Glomerular endothelial cell (primary cell): Measurements from ENCODE around the gene MLXIP. TPM values are rescaled to one million over a fixed set of nuclear protein-coding genes. Genes with fewer than 3 reads are reported as not detected.
A peak's percentile ranks its signal among the peaks of the same experiment; 100 is the strongest.
"Not testable (repeated sequence)": the region's sequence is repeated elsewhere in the genome, so short reads cannot be mapped to it uniquely, and the experiment has no call there.

ENCODE experiments used
- DNase-seq: peaks from one replicate; pipeline ENCODE4 v3.0.0-alpha.2; 2011; ENCODE audit warnings: low read depth, low spot score; ENCODE audit errors: extremely low read depth
- total RNA-seq: library from RNA; depleted of rRNA; stranded (reverse); fragments of >200 nt; gene quantifications from 2 replicates; pipeline ENCODE4 v1.2.3, GENCODE V29; 2015

MLXIP gene
- total RNA-seq, 1 donor from 2014 or later: 43.9 TPM

DNA sequence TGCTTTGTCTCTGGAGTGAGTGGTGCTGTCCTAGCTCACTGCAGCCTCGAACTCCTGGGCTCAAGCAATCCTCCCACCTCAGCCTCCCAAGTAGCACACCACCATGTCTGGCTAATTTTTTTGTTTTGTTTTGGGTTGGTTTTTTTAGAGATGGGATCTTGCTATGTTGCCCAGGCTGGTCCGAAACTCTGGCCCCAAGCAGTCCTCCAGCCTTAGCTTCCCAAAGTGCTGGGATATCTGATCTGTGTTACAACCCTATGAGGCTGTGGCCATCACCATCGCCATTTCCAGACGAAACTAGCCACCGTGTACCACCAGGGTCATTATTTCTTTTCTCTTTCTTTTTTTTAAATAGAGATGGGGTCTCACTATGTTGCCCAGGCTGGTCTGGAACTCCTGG, 92.8 kb downstream of the MLXIP start:
- no peak for DNase-seq

DNA sequence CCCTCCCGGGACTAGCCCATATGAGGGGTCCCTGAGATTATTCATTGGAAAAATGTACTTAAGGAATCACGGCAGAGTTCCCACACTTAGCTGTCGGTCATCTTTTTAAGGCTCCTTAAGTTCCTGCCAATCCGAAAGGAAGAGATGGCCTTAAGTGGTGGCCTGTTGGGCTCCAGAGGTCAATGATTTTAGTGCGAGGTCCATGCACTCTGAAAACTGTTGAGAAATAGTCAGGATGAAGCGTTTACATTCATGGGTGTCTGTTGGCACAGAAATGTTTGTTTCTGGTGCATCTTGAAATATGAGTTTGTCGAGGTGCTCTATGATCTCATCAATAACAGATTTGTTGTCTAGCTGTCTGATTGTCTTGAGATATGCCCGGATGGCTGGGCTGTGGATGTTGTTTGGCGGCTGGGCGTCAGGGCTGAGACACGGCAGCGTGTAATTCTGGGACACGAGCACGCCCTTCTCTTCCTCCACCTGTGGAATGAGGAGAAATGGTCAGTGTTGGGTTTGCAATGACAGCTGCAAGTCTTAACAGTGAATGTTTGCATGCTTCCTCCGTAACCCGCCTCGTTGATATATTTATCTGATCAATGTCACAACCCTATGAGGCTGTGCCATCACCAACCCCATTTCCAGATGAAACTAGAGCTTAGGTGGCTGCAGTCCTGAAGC, 93.8 kb downstream of the MLXIP start:
- no peak for DNase-seq

DNA sequence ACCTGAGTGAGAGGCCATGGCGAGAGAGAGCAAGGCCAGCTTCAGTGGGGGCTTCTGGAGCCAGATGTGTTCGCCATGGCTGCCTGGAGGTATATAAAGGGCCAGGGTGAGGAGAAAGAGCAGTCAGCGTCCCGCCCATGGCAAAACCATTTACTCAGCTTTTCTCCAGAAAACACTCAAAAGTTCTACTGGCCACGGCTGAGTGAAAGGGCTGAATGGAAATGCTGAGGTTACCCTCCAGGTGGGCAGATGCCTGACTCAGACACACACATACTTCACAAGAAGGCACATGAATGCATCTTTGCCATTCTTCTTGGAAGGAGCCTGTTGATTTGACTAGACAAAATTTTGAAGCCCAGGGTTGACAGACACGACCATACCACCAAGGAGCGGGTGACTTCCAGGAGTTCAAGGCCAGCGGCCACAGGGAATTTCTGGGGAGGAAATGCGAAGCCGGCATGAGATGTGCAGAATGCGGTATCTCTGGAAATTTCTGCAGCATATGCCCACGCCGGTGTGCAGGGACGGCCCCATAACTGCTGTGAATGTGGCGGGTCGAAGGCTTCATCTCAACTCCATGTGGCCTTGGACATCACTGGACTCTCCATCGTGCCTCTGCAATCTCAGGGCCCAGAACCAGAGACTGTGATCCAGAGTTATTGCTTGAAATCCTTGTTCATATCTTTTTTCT, 95.7 kb downstream of the MLXIP start, which contains the start of gene IL31:
IL31 (minus strand) TSS at position 67 of the 691 bp plus-strand sequence; CDS start at position 18, 49 bp downstream.
- no peak for DNase-seq

DNA sequence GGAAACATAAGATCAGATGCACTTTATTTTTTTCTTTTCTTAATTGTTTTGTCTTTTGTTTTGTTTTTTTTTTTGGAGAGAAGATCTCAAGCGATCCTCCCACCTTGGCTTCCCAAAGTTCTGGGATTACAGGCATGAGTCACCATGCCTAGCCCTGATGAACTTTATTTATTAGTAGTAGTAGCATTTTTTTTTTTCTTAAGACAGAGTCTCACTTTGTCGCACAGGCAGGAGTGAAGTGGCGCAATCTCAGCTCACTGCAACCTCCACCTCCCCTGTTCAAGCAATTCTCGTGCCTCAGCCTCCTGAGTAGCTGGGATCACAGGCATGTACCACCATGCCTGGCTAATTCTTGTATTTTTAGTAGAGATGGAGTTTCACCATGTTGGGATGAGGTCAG, 97.9 kb downstream of the MLXIP start:
- DNase-seq: not testable (repeated sequence)

DNA sequence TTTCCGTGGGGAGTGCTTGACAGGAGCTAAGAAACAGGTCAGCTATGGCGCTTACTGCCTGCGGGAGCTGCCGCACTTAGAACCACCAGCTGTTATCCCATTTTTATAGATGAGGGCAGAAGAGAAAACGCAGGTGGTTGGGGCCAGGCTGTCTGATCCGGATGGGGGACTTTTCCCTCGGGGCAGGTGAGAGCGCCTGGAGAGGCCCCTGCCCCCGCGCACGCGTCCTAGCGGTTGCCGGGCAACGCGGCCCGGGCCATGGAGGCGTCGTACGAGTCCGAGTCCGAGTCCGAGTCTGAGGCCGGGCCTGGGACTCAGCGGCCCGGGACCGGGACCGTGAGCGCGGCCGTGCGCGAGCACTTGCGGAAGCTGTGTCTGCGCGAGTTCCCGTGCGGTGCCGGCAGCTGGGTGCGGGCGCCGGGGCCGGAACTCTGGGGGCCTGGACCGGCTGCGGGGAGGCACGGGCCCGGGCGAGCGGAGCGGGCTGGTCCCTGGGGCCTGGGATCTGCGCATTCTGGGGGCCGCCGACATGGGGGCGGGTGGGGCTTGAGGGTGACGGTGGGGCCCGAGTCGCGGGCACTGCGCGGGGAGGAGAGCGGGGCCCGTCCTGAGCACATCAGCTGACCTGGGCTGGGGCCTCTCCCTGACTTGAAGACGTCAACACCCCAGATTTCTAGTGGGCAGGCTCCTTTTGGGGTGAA, 104.5 kb downstream of the MLXIP start, which contains the start of gene LRRC43:
LRRC43 (plus strand) TSS at position 237 of the 701 bp plus-strand sequence; CDS start at position 259, 22 bp downstream.
- no peak for DNase-seq

DNA sequence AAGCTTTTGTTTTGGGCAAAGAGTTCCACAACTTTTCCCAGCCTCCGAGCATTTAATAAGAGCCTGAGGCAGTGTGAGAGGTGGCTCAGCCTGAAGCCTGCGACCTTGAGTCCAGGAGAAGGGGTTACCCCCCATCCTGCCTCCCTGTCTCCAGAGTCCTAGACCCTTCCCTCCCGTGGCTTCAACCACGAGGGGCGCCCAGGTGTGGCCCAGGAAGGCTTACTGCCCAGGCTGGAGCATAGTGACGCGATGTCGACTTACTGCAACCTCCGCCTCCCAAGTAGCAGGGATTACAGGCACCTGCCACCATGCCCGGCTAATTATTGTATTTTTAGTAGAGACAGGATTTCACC, 105.0 kb downstream of the MLXIP start:
- DNase-seq: no peak

DNA sequence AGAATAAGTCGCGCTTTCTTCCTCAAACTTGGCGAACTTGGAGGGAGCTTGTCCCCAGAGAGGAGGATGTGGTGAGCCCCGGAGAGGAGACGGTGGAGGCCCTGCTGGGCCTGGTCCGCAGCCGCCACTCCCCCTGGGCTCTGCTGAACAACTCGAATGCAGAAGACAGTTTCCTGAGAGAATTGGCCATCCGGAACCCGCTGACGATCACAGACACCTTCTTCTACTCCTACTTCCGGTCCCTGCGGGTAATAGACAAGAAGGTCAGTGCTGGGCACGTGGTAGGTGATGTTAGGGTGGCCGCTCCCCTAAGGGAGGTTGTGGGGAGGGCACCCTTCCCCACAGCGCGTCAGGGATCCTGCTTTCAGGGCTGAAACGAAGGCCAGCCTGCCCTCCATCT, 106.0 kb downstream of the MLXIP start:
- DNase-seq: no peak

DNA sequence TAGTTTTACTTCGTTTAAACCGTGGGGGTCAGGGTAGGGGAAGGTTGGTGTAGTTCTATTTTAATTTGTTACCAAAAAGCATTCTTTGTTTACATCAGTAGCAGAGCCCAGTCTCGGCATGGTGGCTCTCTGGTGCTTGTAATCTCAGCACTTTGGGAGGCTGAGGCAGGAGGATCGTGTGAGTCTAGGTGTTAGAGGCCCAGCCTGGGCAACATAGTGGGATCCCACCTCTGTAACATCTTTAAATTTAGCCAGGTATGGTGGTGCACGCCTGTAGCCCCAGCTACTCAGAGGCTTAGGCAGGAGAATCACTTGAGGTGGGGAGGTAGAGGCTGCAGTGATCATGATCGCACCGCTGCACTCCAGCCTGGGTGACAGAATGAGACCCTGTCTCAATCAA, 106.5 kb downstream of the MLXIP start:
- no peak for DNase-seq

DNA sequence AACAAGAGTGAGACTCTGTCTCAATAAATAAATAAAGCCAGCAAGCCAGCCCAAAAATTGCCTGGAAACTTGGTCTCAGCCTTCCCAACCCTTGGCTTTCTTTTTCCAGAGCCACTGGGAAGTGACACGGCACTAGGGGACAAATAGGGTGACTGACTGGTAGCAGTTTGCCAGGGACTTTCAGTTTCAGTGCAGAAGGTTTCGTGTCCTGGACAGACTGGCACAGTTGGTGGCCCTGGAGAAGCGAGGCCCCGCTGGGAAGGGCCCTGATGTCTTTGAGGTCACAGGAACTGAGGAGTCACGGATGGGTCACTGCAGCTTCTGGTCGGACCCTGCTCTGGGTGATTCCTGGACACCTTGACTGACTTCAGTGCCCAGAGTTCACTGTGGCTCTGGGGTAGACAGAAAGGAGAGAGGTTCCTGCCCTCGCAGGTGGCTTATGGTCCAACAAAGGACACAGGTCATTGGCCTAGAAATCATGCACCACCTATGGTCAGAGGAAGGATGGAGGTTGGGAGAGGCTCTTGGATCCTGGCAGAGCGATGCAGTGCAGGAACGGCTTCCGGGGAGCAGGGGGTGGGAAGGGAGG, 107.0 kb downstream of the MLXIP start:
- DNase-seq: no peak

DNA sequence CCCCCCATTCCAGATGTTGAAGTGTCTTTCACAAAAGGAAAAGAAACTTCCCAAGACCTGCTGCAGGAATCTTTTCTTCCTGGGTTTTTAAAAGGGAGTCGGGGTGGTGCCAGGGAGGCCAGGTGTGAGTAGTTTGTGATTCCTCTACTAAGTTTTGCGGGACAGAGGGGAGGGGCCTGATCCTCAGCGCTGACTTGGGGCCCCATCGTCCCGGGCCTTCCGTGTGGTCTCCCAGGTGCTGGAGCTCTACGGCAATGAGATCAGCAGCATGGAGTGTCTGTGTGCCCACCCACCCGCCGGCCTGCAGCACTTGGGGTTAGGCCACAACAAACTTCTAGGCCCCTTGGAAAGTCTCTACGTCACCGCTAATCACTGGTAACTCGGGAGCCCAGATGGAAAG, 108.9 kb downstream of the MLXIP start:
- DNase-seq: no peak

DNA sequence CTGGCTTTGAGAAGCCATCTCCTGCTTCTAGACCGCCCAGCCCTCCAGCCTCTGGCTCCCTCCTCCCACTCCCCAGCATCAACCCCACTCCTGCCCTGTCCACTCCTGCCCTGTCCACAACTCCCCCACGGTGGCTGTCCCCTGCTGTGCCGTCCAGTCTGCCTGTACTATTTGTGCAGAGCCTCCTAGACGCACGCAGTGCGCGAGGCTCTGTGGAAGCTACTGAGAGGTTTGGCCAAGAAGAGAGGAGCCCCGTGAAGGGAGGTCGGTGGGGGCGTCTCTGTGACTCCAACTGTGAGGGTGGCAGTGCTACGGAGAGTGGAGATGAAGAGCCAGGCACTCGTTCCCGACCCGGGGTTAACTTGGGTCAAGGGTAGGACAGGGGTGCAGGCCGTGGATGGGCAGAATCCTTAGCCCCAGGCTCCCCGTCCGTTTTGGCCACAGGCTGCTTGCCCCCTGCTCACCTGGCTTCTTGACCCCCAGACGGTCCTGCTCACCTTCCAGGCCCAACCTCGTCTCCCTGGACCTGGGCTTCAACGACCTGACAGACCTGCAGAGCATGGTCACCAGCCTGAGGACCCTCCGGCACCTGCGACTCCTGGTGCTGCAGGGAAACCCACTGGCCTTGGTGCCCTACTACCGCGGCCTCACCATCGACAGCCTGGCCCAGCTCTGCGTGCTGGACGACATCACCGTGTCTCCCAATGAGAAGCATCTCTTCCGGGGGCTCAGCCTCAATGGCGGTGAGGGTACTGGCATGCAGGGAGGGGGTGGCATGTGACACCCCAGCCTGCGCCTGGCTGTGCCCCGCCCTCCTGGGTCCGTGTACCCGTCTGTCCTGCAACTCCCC, 111.3 kb downstream of the MLXIP start:
- DNase-seq: no peak

DNA sequence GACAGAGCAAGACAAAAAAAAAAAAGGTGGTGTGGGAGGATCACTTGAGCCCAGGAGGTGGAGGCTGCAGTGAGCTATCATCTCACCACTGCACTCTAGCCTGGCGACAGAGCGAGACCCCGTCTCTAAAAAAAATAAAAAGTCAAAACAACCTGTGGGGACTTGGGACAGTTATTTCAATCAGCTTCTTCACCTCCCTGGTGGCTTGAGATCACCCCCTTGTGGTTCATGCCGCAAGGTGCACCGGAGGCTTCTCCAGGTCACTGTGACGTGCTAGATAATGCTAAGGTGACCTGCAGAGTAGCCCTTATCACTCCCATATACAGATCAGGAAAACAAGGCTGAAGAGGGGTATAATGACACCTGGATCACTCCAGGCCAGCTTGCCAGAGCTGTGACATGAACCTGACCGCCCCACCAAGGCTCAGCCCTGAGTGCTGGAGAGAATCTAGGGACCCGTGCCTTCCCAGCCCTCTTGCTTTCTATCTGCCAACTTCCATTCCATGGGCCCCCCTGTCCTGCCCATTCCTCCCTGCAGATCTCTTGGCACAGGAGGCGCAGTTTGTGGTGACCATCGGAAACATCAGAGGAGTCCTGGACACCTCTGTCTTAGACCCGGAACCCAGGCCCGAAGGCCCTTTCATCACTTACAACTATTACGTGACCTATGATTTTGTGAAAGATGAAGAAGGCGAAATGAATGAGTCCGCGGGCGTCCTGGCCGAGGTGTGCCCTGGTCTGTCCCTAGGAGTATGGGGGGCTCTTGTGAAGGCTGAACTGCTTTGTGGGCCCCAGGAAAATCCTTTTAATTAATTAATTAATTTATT, 112.5 kb downstream of the MLXIP start:
- peak; percentile 14 for DNase-seq

DNA sequence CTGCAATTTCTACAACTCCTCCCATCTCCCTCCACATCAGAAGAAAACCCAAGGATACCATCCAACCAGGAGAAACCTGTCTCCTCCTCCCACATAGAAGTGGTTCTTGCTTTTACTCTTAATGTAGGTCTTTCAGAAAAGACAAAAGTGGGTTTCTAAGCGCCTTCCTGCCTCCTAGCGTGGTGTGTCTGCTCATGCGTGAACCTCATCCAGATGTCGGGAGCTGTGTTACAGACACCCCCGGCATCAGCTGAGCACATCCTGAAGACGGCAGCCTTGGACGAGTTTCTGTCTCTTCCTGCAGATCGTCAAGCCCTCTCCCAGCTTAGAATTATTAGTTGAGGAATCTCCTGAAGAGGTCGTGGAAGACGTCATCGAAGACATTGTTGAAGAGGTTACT, 113.9 kb downstream of the MLXIP start:
- no peak for DNase-seq

DNA sequence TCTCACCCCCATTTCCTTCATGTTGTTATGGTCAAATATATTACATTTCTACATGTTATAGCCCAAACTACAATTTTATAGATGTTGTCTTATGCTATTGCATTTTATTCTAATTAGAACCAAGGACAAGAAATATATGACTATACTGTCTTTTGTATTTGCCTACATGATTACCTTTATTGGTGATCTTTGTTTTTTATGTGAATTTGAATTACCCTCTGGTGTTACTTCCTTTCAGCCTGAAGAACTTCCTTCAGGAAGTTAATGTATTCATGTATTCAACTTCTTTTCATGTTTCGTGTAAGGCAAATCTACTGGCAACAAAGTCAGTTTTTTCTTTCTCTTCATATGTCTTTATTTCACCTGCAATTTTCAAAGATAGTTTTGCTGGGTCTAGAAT, 116.2 kb downstream of the MLXIP start:
- no peak for DNase-seq

DNA sequence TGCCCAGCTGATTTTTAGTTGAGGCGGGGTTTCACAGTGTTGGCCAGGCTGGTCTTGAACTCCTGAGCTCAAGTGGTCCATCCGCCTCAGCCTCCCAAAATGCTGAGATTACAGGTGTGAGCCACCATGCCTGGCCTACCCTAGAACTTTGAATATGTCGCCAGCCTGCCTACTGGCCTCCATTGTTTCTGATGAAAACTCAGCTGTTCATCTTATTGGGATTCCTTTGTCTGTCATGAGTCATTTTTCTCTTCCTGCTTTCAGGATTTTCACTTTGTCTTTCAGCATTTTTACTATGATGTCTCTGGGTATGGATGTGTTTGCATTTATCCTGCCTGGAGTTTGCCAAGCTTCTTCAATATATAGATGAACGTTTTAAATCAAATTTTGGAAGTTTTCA, 116.8 kb downstream of the MLXIP start:
- DNase-seq: no peak

Other genes with a start within 250 kb of the MLXIP start
- not detected in 2 replicates for gene HPD, start 219.9 kb upstream of the MLXIP start, total RNA-seq
- 68.3 and 75.0 TPM in 2 replicates for gene PSMD9, start 190.0 kb upstream of the MLXIP start, total RNA-seq
- gene CFAP251, start 160.2 kb upstream of the MLXIP start, total RNA-seq: 3.0 and 13.5 TPM in 2 replicates
- gene BCL7A, start 56.9 kb upstream of the MLXIP start, total RNA-seq: 9.8 and 13.7 TPM in 2 replicates
- not detected in 2 replicates for gene IL31, start 95.5 kb downstream of the MLXIP start, total RNA-seq
- gene LRRC43, start 104.4 kb downstream of the MLXIP start, total RNA-seq: 1.4 and 2.7 TPM in 2 replicates
- not detected in 2 replicates for gene B3GNT4, start 125.0 kb downstream of the MLXIP start, total RNA-seq
- 80.9 and 83.7 TPM in 2 replicates for gene DIABLO, start 147.3 kb downstream of the MLXIP start, total RNA-seq
- 21.8 and 26.8 TPM in 2 replicates for gene VPS33A, start 187.7 kb downstream of the MLXIP start, total RNA-seq